IPS DF 4.7 (cell line): Measurements from ENCODE around the gene C16orf95.
"Not testable (repeated sequence)": the region's sequence is repeated elsewhere in the genome, so short reads cannot be mapped to it uniquely, and the experiment has no call there.

Source experiments
- DNase-seq: peaks from one replicate; pipeline ENCODE4 v3.0.0-alpha.2; 2013; ENCODE audit warnings: low spot score; ENCODE audit errors: extremely low read depth

The C16orf95 gene

GRCh38 chr16:87346517-87347060 lies 29.4 kb upstream of the C16orf95 start:
- DNase-seq: no peak

- DNase-seq: no peak
Measured at GRCh38 chr16:87345726-87346424, 28.7 kb upstream of the C16orf95 start.

- no peak for DNase-seq
Measured at GRCh38 chr16:87344931-87345631, 27.9 kb upstream of the C16orf95 start.

- DNase-seq: no peak
Measured at GRCh38 chr16:87344165-87344930, 27.2 kb upstream of the C16orf95 start.

GRCh38 chr16:87343753-87344050 lies 26.5 kb upstream of the C16orf95 start:
- DNase-seq: no peak

- no peak for DNase-seq
Measured at GRCh38 chr16:87342978-87343752, 26.0 kb upstream of the C16orf95 start.

- DNase-seq: no peak
Measured at GRCh38 chr16:87342504-87342903, 25.3 kb upstream of the C16orf95 start.

GRCh38 chr16:87340198-87340597 lies 23.0 kb upstream of the C16orf95 start:
- no peak for DNase-seq

- not testable (repeated sequence) for DNase-seq
Measured at GRCh38 chr16:87339724-87340105, 22.5 kb upstream of the C16orf95 start.

- DNase-seq: no peak
Measured at GRCh38 chr16:87339086-87339723, 22.0 kb upstream of the C16orf95 start.

- DNase-seq: no peak
Measured at GRCh38 chr16:87338155-87338765, 21.1 kb upstream of the C16orf95 start.

- DNase-seq: no peak
Measured at GRCh38 chr16:87337262-87337771, 20.1 kb upstream of the C16orf95 start.

- no peak for DNase-seq
Measured at GRCh38 chr16:87336434-87337240, 19.4 kb upstream of the C16orf95 start.

GRCh38 chr16:87335625-87336433 lies 18.6 kb upstream of the C16orf95 start:
- no peak for DNase-seq

GRCh38 chr16:87334651-87335624 lies 17.7 kb upstream of the C16orf95 start:
- no peak for DNase-seq

- DNase-seq: no peak
Measured at GRCh38 chr16:87333581-87334331, 16.6 kb upstream of the C16orf95 start.

- no peak for DNase-seq
Measured at GRCh38 chr16:87333101-87333500, 15.9 kb upstream of the C16orf95 start.
